ENCODE measurements around the gene NUP153.

The NUP153 gene

GRCh38 chr6:17684134-17684533 lies 22.6 kb downstream of the NUP153 start:
- no peak for TF ChIP-seq TAF1 (IDR thresholded peaks at IDR 0.05; ENCODE audit: borderline replicate concordance, insufficient read depth, low read length)
- TF ChIP-seq FOXP2 (optimal IDR thresholded peaks at IDR 0.05; ENCODE audit: borderline replicate concordance, extremely low read depth, extremely low read length, insufficient read depth): no peak
- TF ChIP-seq REST (IDR thresholded peaks at IDR 0.05; ENCODE audit: insufficient read depth in 1 of 2, low read depth in 2 of 2, low read length in 2 of 2): no peak
- TF ChIP-seq POLR2AphosphoS5 (IDR thresholded peaks at IDR 0.05; ENCODE audit: low read depth, low read length): no peak
- TF ChIP-seq SIN3A (IDR thresholded peaks at IDR 0.05; ENCODE audit: borderline replicate concordance, insufficient read depth, low read length): no peak

- TF ChIP-seq FOXP2 (optimal IDR thresholded peaks at IDR 0.05; ENCODE audit: borderline replicate concordance, extremely low read depth, extremely low read length, insufficient read depth) (no peak), SIN3A (IDR thresholded peaks at IDR 0.05; ENCODE audit: borderline replicate concordance, insufficient read depth, low read length) (no peak), POLR2AphosphoS5 (IDR thresholded peaks at IDR 0.05; ENCODE audit: low read depth, low read length) (no peak), TAF1 (IDR thresholded peaks at IDR 0.05; ENCODE audit: borderline replicate concordance, insufficient read depth, low read length) (no peak), REST (IDR thresholded peaks at IDR 0.05; ENCODE audit: insufficient read depth in 1 of 2, low read depth in 2 of 2, low read length in 2 of 2) (no peak)
Observed at GRCh38 chr6:17683428-17683827, 23.3 kb downstream of the NUP153 start.

GRCh38 chr6:17679726-17680125 lies 27.0 kb downstream of the NUP153 start:
- no peak for TF ChIP-seq REST (IDR thresholded peaks at IDR 0.05; ENCODE audit: insufficient read depth in 1 of 2, low read depth in 2 of 2, low read length in 2 of 2)
- no peak for TF ChIP-seq FOXP2 (optimal IDR thresholded peaks at IDR 0.05; ENCODE audit: borderline replicate concordance, extremely low read depth, extremely low read length, insufficient read depth)
- no peak for TF ChIP-seq POLR2AphosphoS5 (IDR thresholded peaks at IDR 0.05; ENCODE audit: low read depth, low read length)
- no peak for TF ChIP-seq SIN3A (IDR thresholded peaks at IDR 0.05; ENCODE audit: borderline replicate concordance, insufficient read depth, low read length)
- no peak for TF ChIP-seq TAF1 (IDR thresholded peaks at IDR 0.05; ENCODE audit: borderline replicate concordance, insufficient read depth, low read length)

GRCh38 chr6:17677602-17678001 lies 29.1 kb downstream of the NUP153 start:
- TF ChIP-seq POLR2AphosphoS5 (IDR thresholded peaks at IDR 0.05; ENCODE audit: low read depth, low read length): no peak
- TF ChIP-seq REST (IDR thresholded peaks at IDR 0.05; ENCODE audit: insufficient read depth in 1 of 2, low read depth in 2 of 2, low read length in 2 of 2): no peak
- TF ChIP-seq SIN3A (IDR thresholded peaks at IDR 0.05; ENCODE audit: borderline replicate concordance, insufficient read depth, low read length): no peak
- TF ChIP-seq FOXP2 (optimal IDR thresholded peaks at IDR 0.05; ENCODE audit: borderline replicate concordance, extremely low read depth, extremely low read length, insufficient read depth): no peak
- no peak for TF ChIP-seq TAF1 (IDR thresholded peaks at IDR 0.05; ENCODE audit: borderline replicate concordance, insufficient read depth, low read length)

Measured in PFSK-1 (cell line).